Vagina (tissue), 2 donors: ENCODE data around the gene MACF1.
"Not testable (repeated sequence)": the region's sequence is repeated elsewhere in the genome, so short reads cannot be mapped to it uniquely, and the experiment has no call there.

ENCODE experiments used
- CTCF ChIP-seq, 3 experiments: fragments of 450-650 bp in 2 of 3; fragments of 200-600 bp in 1 of 3; sonication (generic) in 1 of 3; IDR thresholded peaks; one replicate each; pipeline ENCODE4 v1.5.1; 2017 to 2019; ENCODE audit warnings: antibody characterized with exemption in 3 of 3, mild to moderate bottlenecking in 2 of 3, moderate library complexity in 2 of 3
- POLR2AphosphoS5 ChIP-seq, 2 donors: sonication (generic); formaldehyde crosslinking; IDR thresholded peaks; one replicate each; pipeline ENCODE4 v1.9.0; 2017; ENCODE audit warnings: antibody characterized with exemption in 2 of 2, mild to moderate bottlenecking in 2 of 2, low read depth in 1 of 2; ENCODE audit not compliant: insufficient read depth in 1 of 2

- TF ChIP-seq CTCF (IDR thresholded peaks at IDR 0.05); POLR2AphosphoS5 (IDR thresholded peaks at IDR 0.05; ENCODE audit: insufficient read depth in 1 of 2, low read depth in 1 of 2): not testable (repeated sequence)
These were observed 314.9 kb downstream of the MACF1 start for GRCh38 chr1:39519376-39519775.
